H9 (cell line): Measurements from ENCODE around the gene CCDC57. TPM values are rescaled to one million over a fixed set of nuclear protein-coding genes. Genes with fewer than 3 reads are reported as not detected.

Source experiments
- DNase-seq: peaks from one replicate; pipeline ENCODE4 v3.0.0-alpha.2; 2017
- H2AFZ ChIP-seq: one replicate; pipeline ENCODE4 v1.6.1; 2013; ENCODE audit warnings: mild to moderate bottlenecking, low read length, control low read depth, moderate library complexity
- H2AK5ac ChIP-seq: 2 replicates; pipeline ENCODE4 v1.6.1; 2013; ENCODE audit warnings: low read length, control low read depth, mixed read lengths; ENCODE audit not compliant: insufficient read length
- H2BK120ac ChIP-seq: one replicate; pipeline ENCODE4 v1.6.1; 2013; ENCODE audit warnings: low read depth, mild to moderate bottlenecking, low read length, control low read depth, inconsistent platforms; ENCODE audit not compliant: poor library complexity, severe bottlenecking
- H2BK12ac ChIP-seq: 2 replicates; pipeline ENCODE4 v1.6.1; 2013; ENCODE audit warnings: low read length, control low read depth, mixed read lengths, low read depth; ENCODE audit not compliant: insufficient read length
- H2BK15ac ChIP-seq: 2 replicates; pipeline ENCODE4 v1.6.1; 2013; ENCODE audit warnings: low read depth, low read length, control low read depth
- H2BK20ac ChIP-seq: one replicate; pipeline ENCODE4 v1.6.1; 2013; ENCODE audit warnings: low read depth, mild to moderate bottlenecking, low read length, control low read depth, inconsistent platforms; ENCODE audit not compliant: poor library complexity, severe bottlenecking
- H2BK5ac ChIP-seq: 2 replicates; pipeline ENCODE4 v1.6.1; 2013; ENCODE audit warnings: low read length, control low read depth, mixed read lengths; ENCODE audit not compliant: insufficient read length
- H3K14ac ChIP-seq: 2 replicates; pipeline ENCODE4 v1.6.1; 2013; ENCODE audit warnings: low read length, control low read depth; ENCODE audit not compliant: insufficient read depth
- H3K18ac ChIP-seq: 2 replicates; pipeline ENCODE4 v1.6.1; 2013; ENCODE audit warnings: low read depth, mild to moderate bottlenecking, mixed read lengths, low read length, control low read depth; ENCODE audit not compliant: insufficient read length
- H3K23ac ChIP-seq: 2 replicates; pipeline ENCODE4 v1.6.1; 2013; ENCODE audit warnings: low read length, control low read depth, mixed read lengths, low read depth; ENCODE audit not compliant: insufficient read length
- H3K23me2 ChIP-seq: 2 replicates; pipeline ENCODE4 v1.6.1; 2013; ENCODE audit warnings: low read depth, mild to moderate bottlenecking, mixed read lengths, low read length, control low read depth; ENCODE audit not compliant: insufficient read length, poor library complexity, severe bottlenecking
- H3K27ac ChIP-seq: 2 replicates; pipeline ENCODE4 v1.5.1; 2013; ENCODE audit warnings: low read length, control low read depth, mixed read lengths, low read depth; ENCODE audit not compliant: insufficient read length
- H3K27me3 ChIP-seq: 2 replicates; pipeline ENCODE4 v1.6.1; 2013; ENCODE audit warnings: low read length, control low read depth, inconsistent platforms; ENCODE audit not compliant: insufficient read depth
- H3K4ac ChIP-seq: 2 replicates; pipeline ENCODE4 v1.6.1; 2013; ENCODE audit warnings: low read depth, mild to moderate bottlenecking, control low read depth, inconsistent platforms, low read length, moderate library complexity
- H3K4me1 ChIP-seq: 2 replicates; pipeline ENCODE4 v1.6.1; 2013; ENCODE audit warnings: low read length, control low read depth, inconsistent platforms; ENCODE audit not compliant: insufficient read depth
- H3K4me2 ChIP-seq: 2 replicates; pipeline ENCODE4 v1.6.1; 2013; ENCODE audit warnings: low read length, control low read depth, mixed read lengths; ENCODE audit not compliant: insufficient read length, insufficient read depth
- H3K56ac ChIP-seq: 2 replicates; pipeline ENCODE4 v1.6.1; 2013; ENCODE audit warnings: low read depth, mild to moderate bottlenecking, mixed read lengths, low read length, control low read depth; ENCODE audit not compliant: insufficient read length
- H3K79me1 ChIP-seq: 2 replicates; pipeline ENCODE4 v1.6.1; 2013; ENCODE audit warnings: low read depth, mild to moderate bottlenecking, moderate library complexity, low read length, control low read depth, inconsistent platforms; ENCODE audit not compliant: insufficient read depth, poor library complexity, severe bottlenecking
- H3K79me2 ChIP-seq: 2 replicates; pipeline ENCODE4 v1.6.1; 2013; ENCODE audit warnings: low read length, control low read depth, inconsistent platforms; ENCODE audit not compliant: insufficient read depth
- H3K9ac ChIP-seq: 2 replicates; pipeline ENCODE4 v1.6.1; 2013; ENCODE audit warnings: low read length, control low read depth, mixed read lengths; ENCODE audit not compliant: insufficient read length; ENCODE audit errors: extremely low read depth
- H3K9me3 ChIP-seq: one replicate; pipeline ENCODE4 v1.6.1; 2013; ENCODE audit warnings: low read depth, low read length, inconsistent platforms; ENCODE audit not compliant: control insufficient read depth
- H3T11ph ChIP-seq: one replicate; pipeline ENCODE4 v1.6.1; 2013; ENCODE audit warnings: mild to moderate bottlenecking, low read length, control low read depth, inconsistent platforms
- H4K20me1 ChIP-seq: one replicate; pipeline ENCODE4 v1.6.1; 2013; ENCODE audit not compliant: control insufficient read depth, insufficient read length, insufficient read depth
- H4K5ac ChIP-seq: 2 replicates; pipeline ENCODE4 v1.6.1; 2013; ENCODE audit warnings: low read depth, mild to moderate bottlenecking, mixed read lengths, low read length, control low read depth; ENCODE audit not compliant: insufficient read length
- H4K8ac ChIP-seq: replicated peaks from 2 replicates; pipeline ENCODE4 v1.6.1; 2013; ENCODE audit warnings: low read length, control low read depth, mixed read lengths, low read depth; ENCODE audit not compliant: insufficient read length
- H4K91ac ChIP-seq: 2 replicates; pipeline ENCODE4 v1.6.1; 2013; ENCODE audit warnings: low read depth, mild to moderate bottlenecking, moderate library complexity, mixed read lengths, low read length, control low read depth; ENCODE audit not compliant: insufficient read length
- H3K27ac Mint-ChIP-seq, 3 experiments: 2 replicates in 2 of 3; 3 replicates in 1 of 3; pipeline ENCODE4 v1.8.0; 2020 to 2021; ENCODE audit warnings: mixed read lengths in 3 of 3, mild to moderate bottlenecking in 1 of 3, moderate library complexity in 1 of 3
- H3K27me3 Mint-ChIP-seq: 2 replicates; pipeline ENCODE4 v1.8.0; 2021; ENCODE audit warnings: low read depth, mild to moderate bottlenecking, moderate library complexity, mixed read lengths
- H3K36me3 Mint-ChIP-seq, 3 experiments: 2 replicates in 2 of 3; 3 replicates in 1 of 3; pipeline ENCODE4 v1.8.0; 2020 to 2021; ENCODE audit warnings: low read depth in 3 of 3, mixed read lengths in 3 of 3; ENCODE audit not compliant: insufficient read depth in 1 of 3
- H3K4me1 Mint-ChIP-seq, 2 experiments: 2 replicates each; pipeline ENCODE4 v1.8.0; 2020; ENCODE audit warnings: mixed read lengths in 2 of 2
- H3K4me3 Mint-ChIP-seq, 2 experiments: 2 replicates in 1 of 2; 3 replicates in 1 of 2; pipeline ENCODE4 v1.8.0; 2020 to 2021; ENCODE audit warnings: mild to moderate bottlenecking in 2 of 2, mixed read lengths in 2 of 2, moderate library complexity in 1 of 2
- H3K9me3 Mint-ChIP-seq, 2 experiments: 2 replicates in 1 of 2; 3 replicates in 1 of 2; pipeline ENCODE4 v1.8.0; 2020; ENCODE audit warnings: mild to moderate bottlenecking in 2 of 2, mixed read lengths in 2 of 2, moderate library complexity in 1 of 2
- CTCF ChIP-seq: fragments of 200-600 bp; sonication (generic); conservative IDR thresholded peaks from 3 replicates; pipeline ENCODE4 v1.8.0; 2021; ENCODE audit warnings: antibody characterized with exemption, mild to moderate bottlenecking
- WGBS: extraction: QIAGEN DNeasy Blood & Tissue Kit; methylation state at CpG from one replicate; pipeline ENCODE4 v1.1.7; 2013; ENCODE audit warnings: missing lambda C conversion rate, low lambda C conversion rate, mixed read lengths; ENCODE audit not compliant: insufficient read length; ENCODE audit errors: extremely low coverage; 5-methylcytosine and 5-hydroxymethylcytosine counted together
- total RNA-seq: library from RNA; stranded (reverse); gene quantifications from 2 replicates; pipeline ENCODE4 v1.2.1, GENCODE V29; 2021

CCDC57 gene
- total RNA-seq, 1 experiment from 2014 or later, result 11.0 TPM

DNA sequence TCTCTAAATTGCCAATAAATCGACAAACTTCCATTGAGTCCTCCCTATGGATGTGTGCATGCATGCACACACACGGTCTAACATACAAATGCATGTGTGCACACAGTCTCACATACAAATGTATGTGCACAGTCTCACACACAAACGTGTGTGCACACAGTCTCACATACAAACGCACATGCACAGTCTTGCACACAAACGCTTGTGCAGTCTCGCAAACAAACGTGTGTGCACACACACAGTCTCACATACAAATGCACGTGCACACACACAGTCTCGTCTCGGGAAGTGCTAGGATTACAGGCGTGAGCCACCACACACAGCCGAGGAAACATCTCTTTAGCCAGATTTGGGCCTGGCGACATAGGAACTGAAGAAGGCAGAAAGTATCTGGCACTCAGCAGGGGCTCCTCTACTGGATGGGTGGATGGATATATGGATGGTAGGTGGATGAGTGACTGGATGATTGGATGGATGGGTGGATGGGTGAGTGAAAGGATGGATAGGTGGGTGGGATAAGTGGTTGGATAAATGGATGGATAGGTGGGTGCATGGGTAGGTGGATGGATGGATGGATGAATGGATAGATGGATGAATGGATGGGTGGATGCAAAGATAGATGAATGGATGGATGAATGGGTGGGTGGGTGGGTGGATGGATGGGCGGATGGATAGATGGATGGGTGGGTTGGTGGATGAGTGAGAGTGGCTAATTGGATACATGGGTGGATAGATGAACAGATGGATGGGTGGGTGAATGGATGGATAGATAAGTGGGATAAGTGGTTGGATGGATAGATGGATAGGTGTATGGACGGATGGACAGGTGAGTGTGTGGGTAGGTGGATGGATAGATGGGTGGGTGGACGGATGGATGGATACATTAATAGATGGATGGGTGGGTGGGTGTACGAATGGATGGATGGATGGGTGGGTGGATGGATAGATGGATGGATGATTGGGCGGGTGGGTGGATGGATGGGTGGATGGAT lies 65.7 kb downstream of the CCDC57 start:
- no peaks in the 10 kb centered on the region for H3K27me3 ChIP-seq
- no peak overlapping the region for H2AFZ ChIP-seq
- no peak overlapping the region for H3K56ac ChIP-seq
- WGBS, result 100% methylated on average over 4 of the region's 18 CpGs
- no peak overlapping the region for H3K4me3 Mint-ChIP-seq
- no peaks in the 10 kb centered on the region for H3K9me3 ChIP-seq
- H3K9ac ChIP-seq, result no peak overlapping the region
- H4K91ac ChIP-seq, result no peak overlapping the region
- no peaks in the 10 kb centered on the region for H3K23me2 ChIP-seq
- peaks cover 4% of the 10 kb centered on the region for H3K27me3 Mint-ChIP-seq
- no peaks in the 10 kb centered on the region for H3K79me1 ChIP-seq
- H3K36me3 Mint-ChIP-seq, result peaks cover 8 to 37% (median 11%) of the 10 kb centered on the region in 3 experiments
- no peak overlapping the region for H3T11ph ChIP-seq
- H3K18ac ChIP-seq, result no peak overlapping the region
- H2BK15ac ChIP-seq, result no peak overlapping the region
- no peaks in the 10 kb centered on the region; a peak in 1 of 4 replicates for H3K4me1 Mint-ChIP-seq
- no peak overlapping the region for H4K8ac ChIP-seq
- no peak for DNase-seq
- peaks cover 7 to 37% of the 10 kb centered on the region in 2 experiments; a peak in 4 of 5 replicates for H3K9me3 Mint-ChIP-seq
- H4K5ac ChIP-seq, result no peak overlapping the region
- TF ChIP-seq CTCF, result no peak
- H3K4me2 ChIP-seq, result no peak overlapping the region
- H3K23ac ChIP-seq, result no peak overlapping the region
- no peak overlapping the region for H3K14ac ChIP-seq
- no peaks in the 10 kb centered on the region for H3K4me1 ChIP-seq
- no peak overlapping the region for H3K4ac ChIP-seq
- no peak overlapping the region for H2BK12ac ChIP-seq
- no peak overlapping the region for H2BK5ac ChIP-seq
- no peak overlapping the region for H2BK20ac ChIP-seq
- no peak overlapping the region for H2AK5ac ChIP-seq
- no peaks in the 10 kb centered on the region for H4K20me1 ChIP-seq
- H3K79me2 ChIP-seq, result no peaks in the 10 kb centered on the region
- no peak overlapping the region for H3K27ac ChIP-seq
- no peak overlapping the region for H3K27ac Mint-ChIP-seq
- no peak overlapping the region for H2BK120ac ChIP-seq
